HEK293 (cell line): ENCODE data around the gene DNMT1.
A peak's percentile ranks its signal among the peaks of the same experiment; 100 is the strongest.

Source experiments
- GFI1B ChIP-seq: fragments of 450-650 bp; formaldehyde crosslinking; IDR thresholded peaks from 2 replicates; pipeline ENCODE4 v1.5.1; 2016; ENCODE audit warnings: missing biosample characterization, missing genetic modification characterization
- IKZF3 ChIP-seq: fragments of 450-650 bp; IDR thresholded peaks from 2 replicates; pipeline ENCODE4 v1.5.0; 2018; ENCODE audit warnings: missing biosample characterization, mild to moderate bottlenecking, missing genetic modification characterization, moderate library complexity
- OVOL3 ChIP-seq: fragments of 450-650 bp; formaldehyde crosslinking; IDR thresholded peaks from 2 replicates; pipeline ENCODE4 v1.5.1; 2016; ENCODE audit warnings: missing biosample characterization, missing genetic modification characterization
- SP2 ChIP-seq: fragments of 450-650 bp; formaldehyde crosslinking; IDR thresholded peaks from 2 replicates; pipeline ENCODE4 v1.5.1; 2016; ENCODE audit warnings: missing biosample characterization, missing genetic modification characterization
- SP3 ChIP-seq: fragments of 450-650 bp; formaldehyde crosslinking; IDR thresholded peaks from 2 replicates; pipeline ENCODE4 v1.5.1; 2016; ENCODE audit warnings: missing biosample characterization, missing genetic modification characterization
- ZBTB20 ChIP-seq: fragments of 450-650 bp; formaldehyde crosslinking; IDR thresholded peaks from 2 replicates; pipeline ENCODE4 v1.5.1; 2016; ENCODE audit warnings: missing biosample characterization, missing genetic modification characterization
- ZFP3 ChIP-seq: fragments of 450-650 bp; formaldehyde crosslinking; IDR thresholded peaks from 2 replicates; pipeline ENCODE4 v1.5.1; 2016; ENCODE audit warnings: low read depth, missing biosample characterization, missing genetic modification characterization
- ZFP41 ChIP-seq: fragments of 450-650 bp; formaldehyde crosslinking; IDR thresholded peaks from 2 replicates; pipeline ENCODE4 v1.5.1; 2016; ENCODE audit warnings: missing biosample characterization, missing genetic modification characterization, borderline replicate concordance
- ZNF133 ChIP-seq: fragments of 450-650 bp; formaldehyde crosslinking; IDR thresholded peaks from 2 replicates; pipeline ENCODE4 v1.5.1; 2016; ENCODE audit warnings: missing biosample characterization, missing genetic modification characterization
- ZNF169 ChIP-seq: fragments of 450-650 bp; formaldehyde crosslinking; IDR thresholded peaks from 2 replicates; pipeline ENCODE4 v1.5.1; 2016; ENCODE audit warnings: missing biosample characterization, missing genetic modification characterization
- ZNF184 ChIP-seq: fragments of 450-650 bp; IDR thresholded peaks from 2 replicates; pipeline ENCODE4 v1.5.1; 2018; ENCODE audit warnings: missing biosample characterization, mild to moderate bottlenecking, missing genetic modification characterization
- ZNF221 ChIP-seq: fragments of 450-650 bp; formaldehyde crosslinking; IDR thresholded peaks from 2 replicates; pipeline ENCODE4 v1.5.1; 2017; ENCODE audit warnings: missing biosample characterization, missing genetic modification characterization, borderline replicate concordance
- ZNF37A ChIP-seq: fragments of 450-650 bp; IDR thresholded peaks from 2 replicates; pipeline ENCODE4 v1.5.1; 2018; ENCODE audit warnings: missing biosample characterization, missing genetic modification characterization
- ZNF544 ChIP-seq: fragments of 450-650 bp; formaldehyde crosslinking; IDR thresholded peaks from 2 replicates; pipeline ENCODE4 v1.5.0; 2017; ENCODE audit warnings: missing biosample characterization, missing genetic modification characterization
- ZNF548 ChIP-seq: fragments of 450-650 bp; formaldehyde crosslinking; IDR thresholded peaks from 2 replicates; pipeline ENCODE4 v1.5.1; 2016; ENCODE audit warnings: missing biosample characterization, missing genetic modification characterization
- ZNF560 ChIP-seq: fragments of 450-650 bp; formaldehyde crosslinking; IDR thresholded peaks from 2 replicates; pipeline ENCODE4 v1.5.1; 2017; ENCODE audit warnings: missing biosample characterization, missing genetic modification characterization, borderline replicate concordance
- ZNF623 ChIP-seq: fragments of 450-650 bp; formaldehyde crosslinking; IDR thresholded peaks from 2 replicates; pipeline ENCODE4 v1.5.1; 2016; ENCODE audit warnings: missing biosample characterization, missing genetic modification characterization
- ZNF624 ChIP-seq: fragments of 450-650 bp; formaldehyde crosslinking; IDR thresholded peaks from 2 replicates; pipeline ENCODE4 v1.5.1; 2017; ENCODE audit warnings: missing biosample characterization, missing genetic modification characterization
- ZNF768 ChIP-seq: fragments of 450-650 bp; formaldehyde crosslinking; IDR thresholded peaks from 2 replicates; pipeline ENCODE4 v1.5.1; 2018; ENCODE audit warnings: missing biosample characterization, mild to moderate bottlenecking, missing genetic modification characterization
- TF ChIP-seq, protein P1 (sequence below): IDR thresholded peaks from 2 replicates; pipeline ENCODE4 v1.6.1; 2011; ENCODE audit warnings: mild to moderate bottlenecking, low read depth, low read length, borderline replicate concordance
- TF ChIP-seq, protein P2 (sequence below): fragments of 450-650 bp; formaldehyde crosslinking; IDR thresholded peaks from 2 replicates; pipeline ENCODE4 v1.5.1; 2016; ENCODE audit warnings: missing biosample characterization, missing genetic modification characterization
- TF ChIP-seq, protein P3 (sequence below): fragments of 450-650 bp; formaldehyde crosslinking; IDR thresholded peaks from 2 replicates; pipeline ENCODE4 v1.5.1; 2016; ENCODE audit warnings: missing biosample characterization, missing genetic modification characterization
- TF ChIP-seq, protein P4 (sequence below): sonication (generic); formaldehyde crosslinking; IDR thresholded peaks from 2 replicates; pipeline ENCODE4 v1.8.1; 2022; ENCODE audit warnings: mild to moderate bottlenecking, moderate library complexity, missing genetic modification reagents
- TF ChIP-seq, protein P5 (sequence below): fragments of 450-650 bp; formaldehyde crosslinking; IDR thresholded peaks from 2 replicates; pipeline ENCODE4 v1.5.1; 2016; ENCODE audit warnings: missing biosample characterization, missing genetic modification characterization
- TF ChIP-seq, protein P6 (sequence below): fragments of 450-650 bp; formaldehyde crosslinking; IDR thresholded peaks from 2 replicates; pipeline ENCODE4 v1.5.0; 2017; ENCODE audit warnings: missing biosample characterization, missing genetic modification characterization, borderline replicate concordance
- TF ChIP-seq, protein P7 (sequence below): fragments of 450-650 bp; formaldehyde crosslinking; IDR thresholded peaks from 2 replicates; pipeline ENCODE4 v1.5.1; 2017; ENCODE audit warnings: missing biosample characterization, mild to moderate bottlenecking, missing genetic modification characterization, moderate library complexity

The DNMT1 gene

DNA sequence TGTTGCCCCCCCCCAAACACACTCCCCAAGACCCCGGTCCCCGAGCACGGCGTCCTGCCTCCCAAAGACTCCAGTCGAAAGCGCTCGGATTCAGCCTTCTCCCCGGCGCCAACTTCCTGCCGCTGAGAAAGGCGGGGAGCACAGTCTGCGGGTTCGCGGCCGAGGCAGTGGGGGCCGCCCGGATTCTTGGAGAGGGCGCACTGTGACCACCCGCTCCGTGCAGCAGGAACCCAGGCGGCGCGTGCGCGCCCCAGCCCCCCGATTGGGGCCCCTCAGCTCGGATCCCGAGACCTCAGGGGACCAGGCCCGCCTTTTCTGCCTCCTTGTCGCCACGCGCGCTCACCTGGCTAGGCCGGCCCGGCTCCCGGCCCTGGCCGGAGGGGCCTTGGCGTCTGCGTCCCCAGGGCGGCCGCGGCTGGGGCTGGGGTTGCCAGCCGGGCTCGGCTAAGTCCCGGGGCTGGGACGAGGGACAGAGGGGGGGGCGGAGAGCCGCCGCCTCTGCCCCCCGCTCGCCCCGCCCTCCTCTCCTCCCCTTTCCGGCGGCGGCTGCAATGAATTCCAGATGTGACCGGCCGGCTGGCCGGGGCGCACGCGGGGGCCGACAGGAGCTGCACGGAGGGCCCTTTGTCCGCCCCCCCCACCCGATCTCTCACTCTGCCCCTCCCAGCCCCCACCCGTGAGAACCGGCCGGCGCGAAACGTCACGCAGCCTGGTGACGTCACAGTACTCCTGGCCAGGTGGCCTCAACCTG lies 36.3 kb upstream of the DNMT1 start, which contains the start of gene S1PR2 (continued):
- TF ChIP-seq, protein P1, sequence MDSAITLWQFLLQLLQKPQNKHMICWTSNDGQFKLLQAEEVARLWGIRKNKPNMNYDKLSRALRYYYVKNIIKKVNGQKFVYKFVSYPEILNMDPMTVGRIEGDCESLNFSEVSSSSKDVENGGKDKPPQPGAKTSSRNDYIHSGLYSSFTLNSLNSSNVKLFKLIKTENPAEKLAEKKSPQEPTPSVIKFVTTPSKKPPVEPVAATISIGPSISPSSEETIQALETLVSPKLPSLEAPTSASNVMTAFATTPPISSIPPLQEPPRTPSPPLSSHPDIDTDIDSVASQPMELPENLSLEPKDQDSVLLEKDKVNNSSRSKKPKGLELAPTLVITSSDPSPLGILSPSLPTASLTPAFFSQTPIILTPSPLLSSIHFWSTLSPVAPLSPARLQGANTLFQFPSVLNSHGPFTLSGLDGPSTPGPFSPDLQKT, result no peak
- TF ChIP-seq, protein P2, sequence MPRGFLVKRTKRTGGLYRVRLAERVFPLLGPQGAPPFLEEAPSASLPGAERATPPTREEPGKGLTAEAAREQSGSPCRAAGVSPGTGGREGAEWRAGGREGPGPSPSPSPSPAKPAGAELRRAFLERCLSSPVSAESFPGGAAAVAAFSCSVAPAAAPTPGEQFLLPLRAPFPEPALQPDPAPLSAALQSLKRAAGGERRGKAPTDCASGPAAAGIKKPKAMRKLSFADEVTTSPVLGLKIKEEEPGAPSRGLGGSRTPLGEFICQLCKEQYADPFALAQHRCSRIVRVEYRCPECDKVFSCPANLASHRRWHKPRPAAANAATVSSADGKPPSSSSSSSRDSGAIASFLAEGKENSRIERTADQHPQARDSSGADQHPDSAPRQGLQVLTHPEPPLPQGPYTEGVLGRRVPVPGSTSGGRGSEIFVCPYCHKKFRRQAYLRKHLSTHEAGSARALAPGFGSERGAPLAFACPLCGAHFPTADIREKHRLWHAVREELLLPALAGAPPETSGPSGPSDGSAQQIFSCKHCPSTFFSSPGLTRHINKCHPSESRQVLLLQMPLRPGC, result no peak
- TF ChIP-seq ZNF548 (tag by site-specific recombination) (no peak), IKZF3 (tag by site-specific recombination) (peak; percentile 42; the same call in 1 of the 2 replicates), ZNF221 (tag by site-specific recombination) (no peak), ZNF560 (tag by site-specific recombination) (no peak), ZFP41 (tag by site-specific recombination) (no peak), SP2 (tag by site-specific recombination) (peak; percentile 53), ZNF37A (tag by site-specific recombination) (no peak), ZFP3 (no peak), SP3 (tag by site-specific recombination) (peak; percentile 45; the same call in 1 of the 2 replicates), ZNF624 (no peak), OVOL3 (tag by site-specific recombination) (no peak), GFI1B (tag by site-specific recombination) (no peak), ZNF133 (tag by site-specific recombination) (no peak), ZNF623 (tag by site-specific recombination) (no peak), ZBTB20 (tag by site-specific recombination) (peak; percentile 51; the same call in 1 of the 2 replicates), ZNF544 (tag by site-specific recombination) (no peak), ZNF768 (tag by site-specific recombination) (no peak), ZNF169 (no peak), ZNF184 (no peak)
- TF ChIP-seq, protein P3, sequence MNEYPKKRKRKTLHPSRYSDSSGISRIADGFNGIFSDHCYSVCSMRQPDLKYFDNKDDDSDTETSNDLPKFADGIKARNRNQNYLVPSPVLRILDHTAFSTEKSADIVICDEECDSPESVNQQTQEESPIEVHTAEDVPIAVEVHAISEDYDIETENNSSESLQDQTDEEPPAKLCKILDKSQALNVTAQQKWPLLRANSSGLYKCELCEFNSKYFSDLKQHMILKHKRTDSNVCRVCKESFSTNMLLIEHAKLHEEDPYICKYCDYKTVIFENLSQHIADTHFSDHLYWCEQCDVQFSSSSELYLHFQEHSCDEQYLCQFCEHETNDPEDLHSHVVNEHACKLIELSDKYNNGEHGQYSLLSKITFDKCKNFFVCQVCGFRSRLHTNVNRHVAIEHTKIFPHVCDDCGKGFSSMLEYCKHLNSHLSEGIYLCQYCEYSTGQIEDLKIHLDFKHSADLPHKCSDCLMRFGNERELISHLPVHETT (tag by site-specific recombination), result no peak
- TF ChIP-seq, protein P4, sequence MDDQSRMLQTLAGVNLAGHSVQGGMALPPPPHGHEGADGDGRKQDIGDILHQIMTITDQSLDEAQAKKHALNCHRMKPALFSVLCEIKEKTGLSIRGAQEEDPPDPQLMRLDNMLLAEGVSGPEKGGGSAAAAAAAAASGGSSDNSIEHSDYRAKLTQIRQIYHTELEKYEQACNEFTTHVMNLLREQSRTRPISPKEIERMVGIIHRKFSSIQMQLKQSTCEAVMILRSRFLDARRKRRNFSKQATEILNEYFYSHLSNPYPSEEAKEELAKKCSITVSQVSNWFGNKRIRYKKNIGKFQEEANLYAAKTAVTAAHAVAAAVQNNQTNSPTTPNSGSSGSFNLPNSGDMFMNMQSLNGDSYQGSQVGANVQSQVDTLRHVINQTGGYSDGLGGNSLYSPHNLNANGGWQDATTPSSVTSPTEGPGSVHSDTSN (CRISPR knock-in tag), result no peak; the same call in 1 of the 2 replicates
- TF ChIP-seq, protein P5, sequence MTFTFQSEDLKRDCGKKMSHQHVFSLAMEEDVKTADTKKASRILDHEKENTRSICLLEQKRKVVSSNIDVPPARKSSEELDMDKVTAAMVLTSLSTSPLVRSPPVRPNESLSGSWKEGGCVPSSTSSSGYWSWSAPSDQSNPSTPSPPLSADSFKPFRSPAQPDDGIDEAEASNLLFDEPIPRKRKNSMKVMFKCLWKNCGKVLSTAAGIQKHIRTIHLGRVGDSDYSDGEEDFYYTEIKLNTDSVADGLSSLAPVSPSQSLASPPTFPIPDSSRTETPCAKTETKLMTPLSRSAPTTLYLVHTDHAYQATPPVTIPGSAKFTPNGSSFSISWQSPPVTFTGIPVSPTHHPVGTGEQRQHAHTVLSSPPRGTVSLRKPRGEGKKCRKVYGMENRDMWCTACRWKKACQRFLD (tag by site-specific recombination), result no peak
- TF ChIP-seq, protein P6, sequence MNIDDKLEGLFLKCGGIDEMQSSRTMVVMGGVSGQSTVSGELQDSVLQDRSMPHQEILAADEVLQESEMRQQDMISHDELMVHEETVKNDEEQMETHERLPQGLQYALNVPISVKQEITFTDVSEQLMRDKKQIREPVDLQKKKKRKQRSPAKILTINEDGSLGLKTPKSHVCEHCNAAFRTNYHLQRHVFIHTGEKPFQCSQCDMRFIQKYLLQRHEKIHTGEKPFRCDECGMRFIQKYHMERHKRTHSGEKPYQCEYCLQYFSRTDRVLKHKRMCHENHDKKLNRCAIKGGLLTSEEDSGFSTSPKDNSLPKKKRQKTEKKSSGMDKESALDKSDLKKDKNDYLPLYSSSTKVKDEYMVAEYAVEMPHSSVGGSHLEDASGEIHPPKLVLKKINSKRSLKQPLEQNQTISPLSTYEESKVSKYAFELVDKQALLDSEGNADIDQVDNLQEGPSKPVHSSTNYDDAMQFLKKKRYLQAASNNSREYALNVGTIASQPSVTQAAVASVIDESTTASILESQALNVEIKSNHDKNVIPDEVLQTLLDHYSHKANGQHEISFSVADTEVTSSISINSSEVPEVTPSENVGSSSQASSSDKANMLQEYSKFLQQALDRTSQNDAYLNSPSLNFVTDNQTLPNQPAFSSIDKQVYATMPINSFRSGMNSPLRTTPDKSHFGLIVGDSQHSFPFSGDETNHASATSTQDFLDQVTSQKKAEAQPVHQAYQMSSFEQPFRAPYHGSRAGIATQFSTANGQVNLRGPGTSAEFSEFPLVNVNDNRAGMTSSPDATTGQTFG (tag by site-specific recombination), result no peak
- TF ChIP-seq, protein P7, sequence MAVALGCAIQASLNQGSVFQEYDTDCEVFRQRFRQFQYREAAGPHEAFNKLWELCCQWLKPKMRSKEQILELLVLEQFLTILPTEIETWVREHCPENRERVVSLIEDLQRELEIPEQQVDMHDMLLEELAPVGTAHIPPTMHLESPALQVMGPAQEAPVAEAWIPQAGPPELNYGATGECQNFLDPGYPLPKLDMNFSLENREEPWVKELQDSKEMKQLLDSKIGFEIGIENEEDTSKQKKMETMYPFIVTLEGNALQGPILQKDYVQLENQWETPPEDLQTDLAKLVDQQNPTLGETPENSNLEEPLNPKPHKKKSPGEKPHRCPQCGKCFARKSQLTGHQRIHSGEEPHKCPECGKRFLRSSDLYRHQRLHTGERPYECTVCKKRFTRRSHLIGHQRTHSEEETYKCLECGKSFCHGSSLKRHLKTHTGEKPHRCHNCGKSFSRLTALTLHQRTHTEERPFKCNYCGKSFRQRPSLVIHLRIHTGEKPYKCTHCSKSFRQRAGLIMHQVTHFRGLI (tag by site-specific recombination), result peak; percentile 33; the same call in 1 of the 2 replicates
